Measurements from ENCODE around the gene COL11A2.

COL11A2 gene

GRCh38 chr6:33171880-33172687 lies 20.2 kb downstream of the COL11A2 start:
- Histone ChIP-seq H3K27ac (ENCODE audit: low read depth, low read length) (no peak overlapping the region), H3K9ac (ENCODE audit: low read length) (no peak overlapping the region), H3K9me3 (ENCODE audit: insufficient read depth, low read length) (no peaks in the 10 kb centered on the region), H3K9me2 (replicated peaks; ENCODE audit: insufficient read depth, low read length) (no peaks in the 10 kb centered on the region), H3K27me3 (ENCODE audit: low read length) (no peaks in the 10 kb centered on the region), H2AFZ (ENCODE audit: low read depth, low read length, severe bottlenecking) (no peak overlapping the region), H3K4me2 (ENCODE audit: low read depth, low read length, poor library complexity, severe bottlenecking) (no peak overlapping the region), H3F3A (ENCODE audit: insufficient read depth) (no peaks in the 10 kb centered on the region), H3K79me2 (ENCODE audit: insufficient read depth, low read length) (no peaks in the 10 kb centered on the region), H3K4me3 (ENCODE audit: insufficient read depth, low read length, poor library complexity, severe bottlenecking) (no peak overlapping the region), H3K36me3 (ENCODE audit: low read length) (no peaks in the 10 kb centered on the region), H4K20me1 (ENCODE audit: low read depth, low read length) (no peaks in the 10 kb centered on the region)
- TF ChIP-seq CTCF (IDR thresholded peaks at IDR 0.05; ENCODE audit: insufficient read depth, low read length, poor library complexity, severe bottlenecking) (no peak), EZH2phosphoT487 (conservative IDR thresholded peaks at IDR 0.05; ENCODE audit: low read length) (no peak)

GRCh38 chr6:33171016-33171879 lies 21.0 kb downstream of the COL11A2 start:
- TF ChIP-seq EZH2phosphoT487 (conservative IDR thresholded peaks at IDR 0.05; ENCODE audit: low read length) (no peak), CTCF (IDR thresholded peaks at IDR 0.05; ENCODE audit: insufficient read depth, low read length, poor library complexity, severe bottlenecking) (no peak)

DNA sequence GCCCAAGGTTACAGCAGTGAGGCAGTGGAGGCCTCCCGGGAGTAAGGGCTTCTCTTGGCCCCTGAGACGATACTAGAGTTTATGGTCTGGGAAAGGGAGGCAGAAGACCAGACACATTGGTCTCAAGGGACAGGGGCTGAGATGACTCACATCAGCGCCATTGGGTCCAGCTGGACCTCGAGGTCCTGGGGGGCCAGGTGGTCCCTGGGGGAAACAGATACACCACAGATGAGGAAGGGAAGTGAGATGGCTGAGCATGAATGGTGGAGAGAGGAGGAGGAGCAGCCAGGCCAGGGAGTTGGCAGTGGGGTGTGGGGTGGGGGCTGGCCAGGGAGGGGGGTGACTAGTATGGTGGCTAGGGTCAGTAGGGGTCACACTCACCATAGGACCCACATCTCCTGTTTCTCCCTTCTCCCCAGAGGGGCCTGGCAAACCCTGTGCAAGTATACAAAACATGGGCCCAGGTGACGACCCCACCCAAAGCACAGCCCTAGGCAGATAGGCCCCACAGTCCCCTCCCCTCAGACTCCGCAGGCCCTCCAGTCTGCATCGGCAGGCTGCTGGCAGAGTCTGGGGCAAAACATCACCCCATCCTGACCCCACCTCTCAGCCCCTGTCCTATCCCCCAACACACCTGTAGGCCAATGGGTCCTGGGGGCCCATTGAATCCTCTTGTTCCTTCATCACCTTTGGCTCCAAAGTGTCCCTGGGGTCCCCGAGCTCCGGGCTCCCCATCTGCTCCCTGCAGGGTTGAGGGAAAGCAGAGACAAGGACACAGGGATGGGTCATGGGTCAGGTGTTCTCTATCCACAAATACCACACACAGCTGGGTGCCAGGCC lies 21.9 kb downstream of the COL11A2 start:
- Histone ChIP-seq H3K9me2 (replicated peaks; ENCODE audit: insufficient read depth, low read length) (no peaks in the 10 kb centered on the region), H3K9ac (ENCODE audit: low read length) (no peak overlapping the region), H3K27ac (ENCODE audit: low read depth, low read length) (no peak overlapping the region), H3K9me3 (ENCODE audit: insufficient read depth, low read length) (no peaks in the 10 kb centered on the region), H3K4me2 (ENCODE audit: low read depth, low read length, poor library complexity, severe bottlenecking) (no peak overlapping the region), H3K36me3 (ENCODE audit: low read length) (no peaks in the 10 kb centered on the region), H3K27me3 (ENCODE audit: low read length) (no peaks in the 10 kb centered on the region), H3F3A (ENCODE audit: insufficient read depth) (no peaks in the 10 kb centered on the region), H4K20me1 (ENCODE audit: low read depth, low read length) (no peaks in the 10 kb centered on the region), H3K79me2 (ENCODE audit: insufficient read depth, low read length) (no peaks in the 10 kb centered on the region), H2AFZ (ENCODE audit: low read depth, low read length, severe bottlenecking) (no peak overlapping the region), H3K4me3 (ENCODE audit: insufficient read depth, low read length, poor library complexity, severe bottlenecking) (no peak overlapping the region)
- TF ChIP-seq EZH2phosphoT487 (conservative IDR thresholded peaks at IDR 0.05; ENCODE audit: low read length) (no peak), CTCF (IDR thresholded peaks at IDR 0.05; ENCODE audit: insufficient read depth, low read length, poor library complexity, severe bottlenecking) (no peak)

More at GRCh38 chr6:33171016-33171879, 21.0 kb downstream of the COL11A2 start:
- Histone ChIP-seq H3F3A (ENCODE audit: insufficient read depth) (no peaks in the 10 kb centered on the region), H3K9ac (ENCODE audit: low read length) (no peak overlapping the region), H3K4me2 (ENCODE audit: low read depth, low read length, poor library complexity, severe bottlenecking) (no peak overlapping the region), H4K20me1 (ENCODE audit: low read depth, low read length) (no peaks in the 10 kb centered on the region), H3K79me2 (ENCODE audit: insufficient read depth, low read length) (no peaks in the 10 kb centered on the region), H3K4me3 (ENCODE audit: insufficient read depth, low read length, poor library complexity, severe bottlenecking) (no peak overlapping the region), H3K9me3 (ENCODE audit: insufficient read depth, low read length) (no peaks in the 10 kb centered on the region), H2AFZ (ENCODE audit: low read depth, low read length, severe bottlenecking) (no peak overlapping the region), H3K27me3 (ENCODE audit: low read length) (no peaks in the 10 kb centered on the region), H3K9me2 (replicated peaks; ENCODE audit: insufficient read depth, low read length) (no peaks in the 10 kb centered on the region), H3K27ac (ENCODE audit: low read depth, low read length) (no peak overlapping the region), H3K36me3 (ENCODE audit: low read length) (no peaks in the 10 kb centered on the region)

Measured in SU-DHL-6 (cell line).